ENCODE measurements around the gene PRKAG1.

The PRKAG1 gene

GRCh38 chr12:49030714-49031572 is 12.4 kb upstream of the PRKAG1 start:
- no peak for DNase-seq

- no peak for DNase-seq
Observed at GRCh38 chr12:49030119-49030518, 11.5 kb upstream of the PRKAG1 start.

- no peak for DNase-seq
Observed at GRCh38 chr12:49028666-49029275, 10.2 kb upstream of the PRKAG1 start.

GRCh38 chr12:49027846-49028555 is 9.4 kb upstream of the PRKAG1 start:
- DNase-seq = no peak

- DNase-seq = no peak
Observed at GRCh38 chr12:49026678-49027480, 8.3 kb upstream of the PRKAG1 start.

GRCh38 chr12:49026101-49026500 is 7.5 kb upstream of the PRKAG1 start:
- no peak for DNase-seq

GRCh38 chr12:49025463-49025862 is 6.9 kb upstream of the PRKAG1 start:
- no peak for DNase-seq

- DNase-seq = no peak
Observed at GRCh38 chr12:49024543-49024942, 6.0 kb upstream of the PRKAG1 start.

GRCh38 chr12:49023812-49024211 is 5.2 kb upstream of the PRKAG1 start:
- no peak for DNase-seq

GRCh38 chr12:49022558-49023178 is 4.1 kb upstream of the PRKAG1 start:
- no peak for DNase-seq

GRCh38 chr12:49021292-49021915 is 2.8 kb upstream of the PRKAG1 start:
- DNase-seq = no peak

GRCh38 chr12:49020441-49020840 is 1.9 kb upstream of the PRKAG1 start:
- DNase-seq = no peak

GRCh38 chr12:49019443-49020324 is 1.1 kb upstream of the PRKAG1 start:
- DNase-seq = no peak

GRCh38 chr12:49019120-49019430 is 499 bp upstream of the PRKAG1 start:
- DNase-seq = no peak

GRCh38 chr12:49017891-49018260 is 700 bp downstream of the PRKAG1 start:
- no peak for DNase-seq

GRCh38 chr12:49015196-49015595 is 3.4 kb downstream of the PRKAG1 start:
- no peak for DNase-seq

- DNase-seq = no peak
Observed at GRCh38 chr12:49014547-49014946, 4.0 kb downstream of the PRKAG1 start.

- DNase-seq = no peak
Observed at GRCh38 chr12:49013428-49013827, 5.1 kb downstream of the PRKAG1 start.

- no peak for DNase-seq
Observed at GRCh38 chr12:49012739-49013138, 5.8 kb downstream of the PRKAG1 start.

GRCh38 chr12:49010092-49010668 is 8.4 kb downstream of the PRKAG1 start:
- DNase-seq = no peak

- no peak for DNase-seq
Observed at GRCh38 chr12:49008943-49009342, 9.6 kb downstream of the PRKAG1 start.

Measured in hippocampal formation (tissue), 2 donors.